Caco-2 (cell line): ENCODE data around the gene HHAT. TPM values are rescaled to one million over a fixed set of nuclear protein-coding genes. Genes with fewer than 3 reads are reported as not detected.

Experiments
- BruUV-seq: library from RNA; stranded (reverse); fragments of 400-500 nt; replicated peaks from 2 replicates; lab custom pipeline; 2021; lab: Mats Ljungman, UMichigan
- CTCF ChIA-PET: fragments of 300-600 bp; sonication (Branson Sonifier 250); formaldehyde crosslinking; loops from one replicate; lab custom pipeline; 2022; ENCODE audit warnings: antibody characterized with exemption; lab: Charles Lee
- POLR2A ChIA-PET: fragments of 300-600 bp; sonication (Branson Sonifier 250); formaldehyde crosslinking; loops from one replicate; lab custom pipeline; 2022; ENCODE audit warnings: antibody characterized with exemption; lab: Charles Lee
- DNase-seq, 2 experiments: peaks; one replicate each; pipeline versions ENCODE4 v3.0.0 to v3.0.0-alpha.2; 2020 to 2022
- H3K27me3 ChIP-seq: replicated peaks from 2 replicates; pipeline ENCODE4 v1.6.0; 2011; ENCODE audit warnings: low read length; ENCODE audit not compliant: control insufficient read depth, insufficient read depth
- H3K36me3 ChIP-seq: 2 replicates; pipeline ENCODE4 v1.5.1; 2011; ENCODE audit warnings: low read length; ENCODE audit not compliant: control insufficient read depth, insufficient read depth
- H3K4me1 ChIP-seq: fragments of 250-450 bp; sonication (Bioruptor Pico); 2 replicates; pipeline ENCODE4 v1.5.1; 2020; ENCODE audit warnings: mild to moderate bottlenecking
- H3K4me3 ChIP-seq: 2 replicates; pipeline ENCODE4 v1.5.1; 2011; ENCODE audit warnings: low read depth, mild to moderate bottlenecking, control low read depth, low read length
- H3K9me3 ChIP-seq: fragments of 250-450 bp; sonication (Bioruptor Pico); 2 replicates; pipeline ENCODE4 v1.5.1; 2020; ENCODE audit warnings: mild to moderate bottlenecking, moderate library complexity
- H3K27ac Mint-ChIP-seq: one replicate; pipeline ENCODE4 v1.8.0; 2022; ENCODE audit warnings: mixed read lengths; ENCODE audit not compliant: unreplicated experiment
- H3K27me3 Mint-ChIP-seq: one replicate; pipeline ENCODE4 v1.8.0; 2022; ENCODE audit warnings: mixed read lengths; ENCODE audit not compliant: insufficient read depth, unreplicated experiment
- H3K36me3 Mint-ChIP-seq: one replicate; pipeline ENCODE4 v1.8.0; 2022; ENCODE audit warnings: mild to moderate bottlenecking, mixed read lengths; ENCODE audit not compliant: insufficient read depth, unreplicated experiment
- H3K4me1 Mint-ChIP-seq: one replicate; pipeline ENCODE4 v1.8.0; 2022; ENCODE audit warnings: low read depth, mixed read lengths; ENCODE audit not compliant: unreplicated experiment
- H3K4me3 Mint-ChIP-seq: one replicate; pipeline ENCODE4 v1.8.0; 2022; ENCODE audit warnings: mild to moderate bottlenecking, moderate library complexity, mixed read lengths; ENCODE audit not compliant: unreplicated experiment
- H3K9me3 Mint-ChIP-seq: one replicate; pipeline ENCODE4 v1.8.0; 2022; ENCODE audit warnings: mixed read lengths; ENCODE audit not compliant: unreplicated experiment
- intact Hi-C: fragments of 100-400 bp; cut with micrococcal nuclease; formaldehyde crosslinking; loops from one replicate; pipeline ENCODE4 v1.10.0; 2022; ENCODE audit not compliant: unreplicated experiment
- total RNA-seq: library from RNA; stranded (reverse); gene quantifications from 2 replicates; pipeline ENCODE4 v1.2.3, GENCODE V29; 2022
- TF ChIP-seq, protein P1 (sequence below), 2 experiments: fragments of 200-600 bp in 1 of 2; IDR thresholded peaks; 1 replicate in 1 of 2; 2 replicates in 1 of 2; pipeline versions ENCODE4 v1.5.1 to v1.8.0; 2011 to 2022; ENCODE audit warnings: antibody characterized with exemption in 1 of 2, control low read depth in 1 of 2, inconsistent platforms in 1 of 2, low read depth in 1 of 2, low read length in 1 of 2, mild to moderate bottlenecking in 1 of 2, moderate library complexity in 1 of 2; ENCODE audit not compliant: insufficient read depth in 1 of 2, severe bottlenecking in 1 of 2, unreplicated experiment in 1 of 2

Gene HHAT
- total RNA-seq, 1 experiment from 2014 or later, result 3.9 TPM

GRCh38 chr1:210650403-210650802 is 321.7 kb downstream of the HHAT start:
- Mint-ChIP-seq H3K4me1 (no peaks in the 10 kb centered on the region), H3K36me3 (no peaks in the 10 kb centered on the region), H3K9me3 (peaks cover 12% of the 10 kb centered on the region), H3K27ac (no peak overlapping the region), H3K27me3 (no peaks in the 10 kb centered on the region), H3K4me3 (no peak overlapping the region)
- intact Hi-C loops, result no loop called here
- ChIA-PET POLR2A (no interaction called here), CTCF (no interaction called here)
- DNase-seq, result no peak
- no peaks in the 10 kb centered on the region for H3K4me1 ChIP-seq
- TF ChIP-seq, protein P1, sequence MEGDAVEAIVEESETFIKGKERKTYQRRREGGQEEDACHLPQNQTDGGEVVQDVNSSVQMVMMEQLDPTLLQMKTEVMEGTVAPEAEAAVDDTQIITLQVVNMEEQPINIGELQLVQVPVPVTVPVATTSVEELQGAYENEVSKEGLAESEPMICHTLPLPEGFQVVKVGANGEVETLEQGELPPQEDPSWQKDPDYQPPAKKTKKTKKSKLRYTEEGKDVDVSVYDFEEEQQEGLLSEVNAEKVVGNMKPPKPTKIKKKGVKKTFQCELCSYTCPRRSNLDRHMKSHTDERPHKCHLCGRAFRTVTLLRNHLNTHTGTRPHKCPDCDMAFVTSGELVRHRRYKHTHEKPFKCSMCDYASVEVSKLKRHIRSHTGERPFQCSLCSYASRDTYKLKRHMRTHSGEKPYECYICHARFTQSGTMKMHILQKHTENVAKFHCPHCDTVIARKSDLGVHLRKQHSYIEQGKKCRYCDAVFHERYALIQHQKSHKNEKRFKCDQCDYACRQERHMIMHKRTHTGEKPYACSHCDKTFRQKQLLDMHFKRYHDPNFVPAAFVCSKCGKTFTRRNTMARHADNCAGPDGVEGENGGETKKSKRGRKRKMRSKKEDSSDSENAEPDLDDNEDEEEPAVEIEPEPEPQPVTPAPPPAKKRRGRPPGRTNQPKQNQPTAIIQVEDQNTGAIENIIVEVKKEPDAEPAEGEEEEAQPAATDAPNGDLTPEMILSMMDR (IDR thresholded peaks at IDR 0.05; ENCODE audit: insufficient read depth in 1 of 2, low read depth in 1 of 2, low read length in 1 of 2, severe bottlenecking in 1 of 2, unreplicated experiment in 1 of 2), result no peak
- no peaks in the 10 kb centered on the region for H3K27me3 ChIP-seq
- BruUV-seq, result no TSS peak
- no peaks in the 10 kb centered on the region for H3K36me3 ChIP-seq
- no peaks in the 10 kb centered on the region for H3K9me3 ChIP-seq
- H3K4me3 ChIP-seq, result no peak overlapping the region

DNA sequence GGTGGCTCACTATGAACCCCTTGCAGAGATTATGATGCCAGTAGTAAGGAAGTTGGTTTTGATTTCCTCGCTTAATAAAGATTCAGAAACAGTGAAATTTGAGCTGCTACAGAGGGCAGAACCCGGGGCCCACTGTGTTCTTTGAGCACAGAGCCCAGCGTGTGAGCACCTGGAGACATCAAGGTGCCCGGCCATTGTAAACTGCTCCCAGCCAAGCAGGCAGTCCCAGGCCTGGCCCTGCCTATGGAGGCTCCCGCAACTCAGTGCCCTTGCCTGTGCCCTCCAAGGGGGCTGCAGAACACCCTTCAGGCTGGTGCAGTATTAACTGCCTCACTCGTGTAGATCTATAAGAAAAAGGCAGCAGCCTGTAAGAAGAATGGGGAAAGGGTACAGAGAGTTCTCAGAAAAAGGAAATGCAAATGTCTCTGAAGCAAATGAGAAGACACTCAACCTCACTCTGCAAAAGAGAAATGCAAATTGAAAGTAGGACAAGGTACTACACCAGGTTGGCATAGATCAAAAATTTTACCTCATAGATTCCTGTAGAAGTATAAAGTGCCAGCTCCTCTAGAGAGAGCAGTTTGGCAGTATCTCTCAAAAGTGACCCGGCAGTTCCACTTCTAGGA is 323.7 kb downstream of the HHAT start:
- intact Hi-C loops, result no loop called here
- Mint-ChIP-seq H3K9me3 (peaks cover 12% of the 10 kb centered on the region), H3K27ac (no peak overlapping the region), H3K27me3 (no peaks in the 10 kb centered on the region), H3K4me1 (no peaks in the 10 kb centered on the region), H3K36me3 (no peaks in the 10 kb centered on the region), H3K4me3 (no peak overlapping the region)
- Histone ChIP-seq H3K4me1 (no peaks in the 10 kb centered on the region), H3K36me3 (no peaks in the 10 kb centered on the region), H3K27me3 (no peaks in the 10 kb centered on the region), H3K9me3 (no peaks in the 10 kb centered on the region), H3K4me3 (no peak overlapping the region)
- ChIA-PET CTCF (no interaction called here), POLR2A (no interaction called here)
- DNase-seq, result no peak
- TF ChIP-seq, protein P1 (IDR thresholded peaks at IDR 0.05; ENCODE audit: insufficient read depth in 1 of 2, low read depth in 1 of 2, low read length in 1 of 2, severe bottlenecking in 1 of 2, unreplicated experiment in 1 of 2), result no peak
- BruUV-seq, result no TSS peak

DNA sequence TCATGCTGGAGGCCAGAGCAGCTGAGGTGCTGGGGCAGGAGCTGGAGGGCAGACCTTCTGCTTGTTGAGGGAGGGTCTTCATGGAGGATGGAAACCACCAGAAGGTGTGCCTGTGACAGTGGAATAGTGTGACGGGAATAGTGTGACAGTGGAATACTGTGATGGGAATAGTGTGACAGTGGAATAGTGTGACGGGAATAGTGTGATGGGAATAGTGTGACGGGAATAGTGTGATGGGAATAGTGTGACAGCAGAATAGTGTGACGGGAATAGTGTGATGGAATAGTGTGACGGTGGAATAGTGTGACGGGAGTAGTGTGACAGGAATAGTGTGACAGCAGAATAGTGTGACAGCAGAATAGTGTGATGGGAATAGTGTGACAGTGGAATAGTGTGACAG is 325.1 kb downstream of the HHAT start:
- TF ChIP-seq, protein P1 (IDR thresholded peaks at IDR 0.05; ENCODE audit: insufficient read depth in 1 of 2, low read depth in 1 of 2, low read length in 1 of 2, severe bottlenecking in 1 of 2, unreplicated experiment in 1 of 2), result no peak
- intact Hi-C loops, result no loop called here
- H3K36me3 Mint-ChIP-seq, result no peaks in the 10 kb centered on the region
- H3K4me1 Mint-ChIP-seq, result no peaks in the 10 kb centered on the region
- Histone ChIP-seq H3K4me3 (no peak overlapping the region), H3K36me3 (no peaks in the 10 kb centered on the region), H3K9me3 (no peaks in the 10 kb centered on the region), H3K27me3 (no peaks in the 10 kb centered on the region), H3K4me1 (no peaks in the 10 kb centered on the region)
- H3K4me3 Mint-ChIP-seq, result no peak overlapping the region
- no peak for DNase-seq
- ChIA-PET POLR2A (no interaction called here), CTCF (no interaction called here)
- BruUV-seq, result no TSS peak
- peaks cover 8% of the 10 kb centered on the region for H3K27me3 Mint-ChIP-seq
- no peak overlapping the region for H3K27ac Mint-ChIP-seq
- H3K9me3 Mint-ChIP-seq, result peaks cover 12% of the 10 kb centered on the region
